Fibroblast of lung (primary cell): ENCODE results near the gene NT5C1A. TPM values are rescaled to one million over a fixed set of nuclear protein-coding genes. Genes with fewer than 3 reads are reported as not detected.

ENCODE experiments used
- DNase-seq, 2 donors: peaks; one replicate each; pipeline versions ENCODE4 v3.0.0 to v3.0.0-alpha.2; 2010; ENCODE audit warnings: low read depth in 2 of 2
- H2AFZ ChIP-seq: 2 replicates; pipeline ENCODE4 v1.5.1; 2012; ENCODE audit warnings: low read length, control low read depth, inconsistent platforms
- H3K27ac ChIP-seq: 2 replicates; pipeline ENCODE4 v1.5.1; 2011; ENCODE audit warnings: low read length, control low read depth; ENCODE audit not compliant: insufficient read depth
- H3K27me3 ChIP-seq: 2 replicates; pipeline ENCODE4 v1.5.1; 2011; ENCODE audit warnings: mild to moderate bottlenecking, low read length; ENCODE audit not compliant: control insufficient read depth, insufficient read depth
- H3K36me3 ChIP-seq: 2 replicates; pipeline ENCODE4 v1.5.1; 2011; ENCODE audit warnings: low read length; ENCODE audit not compliant: control insufficient read depth, insufficient read depth
- H3K4me1 ChIP-seq: 2 replicates; pipeline ENCODE4 v1.5.1; 2011; ENCODE audit warnings: low read length; ENCODE audit not compliant: control insufficient read depth, insufficient read depth; ENCODE audit errors: extremely low read depth
- H3K4me2 ChIP-seq: 2 replicates; pipeline ENCODE4 v1.5.1; 2011; ENCODE audit warnings: low read length, control low read depth; ENCODE audit not compliant: insufficient read depth; ENCODE audit errors: extremely low read depth
- H3K4me3 ChIP-seq, 4 experiments: fragments of 200-600 bp in 1 of 4; sonication (generic) in 1 of 4; replicated peaks in 1 of 4; 2 replicates each; pipeline ENCODE4 v1.5.1; 2011 to 2016; ENCODE audit warnings: low read length in 4 of 4, low read depth in 3 of 4, mild to moderate bottlenecking in 3 of 4, control low read depth in 2 of 4, inconsistent platforms in 1 of 4, mixed read lengths in 1 of 4; ENCODE audit not compliant: insufficient read depth in 1 of 4; ENCODE audit errors: control extremely low read depth in 1 of 4
- H3K79me2 ChIP-seq: 2 replicates; pipeline ENCODE4 v1.5.1; 2012; ENCODE audit warnings: mild to moderate bottlenecking, low read length, inconsistent platforms; ENCODE audit not compliant: control insufficient read depth, insufficient read depth
- H3K9ac ChIP-seq: 2 replicates; pipeline ENCODE4 v1.5.1; 2011; ENCODE audit warnings: mild to moderate bottlenecking, low read length, control low read depth; ENCODE audit not compliant: insufficient read depth
- H3K9me3 ChIP-seq: 2 replicates; pipeline ENCODE4 v1.5.1; 2012; ENCODE audit warnings: low read depth, low read length; ENCODE audit not compliant: control insufficient read depth, insufficient read depth
- H4K20me1 ChIP-seq: 2 replicates; pipeline ENCODE4 v1.5.1; 2011; ENCODE audit warnings: low read length; ENCODE audit not compliant: control insufficient read depth, insufficient read depth; ENCODE audit errors: extremely low read depth
- EZH2 ChIP-seq: IDR thresholded peaks from 2 replicates; pipeline ENCODE4 v1.5.1; 2012; ENCODE audit warnings: low read length, control low read depth, mild to moderate bottlenecking; ENCODE audit errors: missing control alignments
- polyA plus RNA-seq, 2 donors: library from polyadenylated mRNA; depleted of rRNA in 1 of 2; stranded (reverse) in 1 of 2; unstranded in 1 of 2; fragments of >200 nt; gene quantifications; 2 replicates each; pipeline ENCODE4 v1.2.1, GENCODE V29; 2011 to 2012; ENCODE audit warnings: missing spikeins in 1 of 2
- total RNA-seq: library from RNA; depleted of rRNA; stranded (reverse); fragments of >200 nt; gene quantifications from 2 replicates; pipeline ENCODE4 v1.2.1, GENCODE V29; 2014
- TF ChIP-seq, protein P1 (sequence below), 2 donors: IDR thresholded peaks in 1 of 2; conservative IDR thresholded peaks in 1 of 2; 1 replicate in 1 of 2; 2 replicates in 1 of 2; pipeline ENCODE4 v1.5.1; 2011 to 2012; ENCODE audit warnings: low read length in 2 of 2, control low read depth in 1 of 2, inconsistent platforms in 1 of 2, low read depth in 1 of 2, mild to moderate bottlenecking in 1 of 2

NT5C1A gene
- total and polyA plus RNA-seq, 2 donors (not counting 1 experiment from before 2014, with no cell fraction given): not detected

DNA sequence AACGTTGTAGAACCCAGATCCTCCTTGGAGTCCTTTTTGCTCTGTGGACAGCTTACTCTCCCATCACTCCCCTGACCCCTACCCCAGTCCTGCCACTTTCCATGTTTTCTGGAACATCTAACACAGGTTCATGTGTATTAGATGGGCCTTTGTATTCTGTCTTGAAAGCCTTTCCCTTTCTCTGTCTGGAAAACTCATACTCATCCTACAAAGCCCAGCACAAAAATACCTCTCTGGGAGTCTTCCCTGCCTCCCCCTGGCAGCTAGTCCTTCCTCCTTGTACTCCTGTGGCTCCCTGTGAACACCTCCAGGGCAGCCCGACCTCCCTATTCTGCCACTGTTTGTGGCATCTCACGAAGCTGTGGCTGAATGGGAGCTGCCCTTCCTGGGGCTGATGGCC, 24.7 kb downstream of the NT5C1A start:
- TF ChIP-seq EZH2: no peak
- TF ChIP-seq, protein P1, sequence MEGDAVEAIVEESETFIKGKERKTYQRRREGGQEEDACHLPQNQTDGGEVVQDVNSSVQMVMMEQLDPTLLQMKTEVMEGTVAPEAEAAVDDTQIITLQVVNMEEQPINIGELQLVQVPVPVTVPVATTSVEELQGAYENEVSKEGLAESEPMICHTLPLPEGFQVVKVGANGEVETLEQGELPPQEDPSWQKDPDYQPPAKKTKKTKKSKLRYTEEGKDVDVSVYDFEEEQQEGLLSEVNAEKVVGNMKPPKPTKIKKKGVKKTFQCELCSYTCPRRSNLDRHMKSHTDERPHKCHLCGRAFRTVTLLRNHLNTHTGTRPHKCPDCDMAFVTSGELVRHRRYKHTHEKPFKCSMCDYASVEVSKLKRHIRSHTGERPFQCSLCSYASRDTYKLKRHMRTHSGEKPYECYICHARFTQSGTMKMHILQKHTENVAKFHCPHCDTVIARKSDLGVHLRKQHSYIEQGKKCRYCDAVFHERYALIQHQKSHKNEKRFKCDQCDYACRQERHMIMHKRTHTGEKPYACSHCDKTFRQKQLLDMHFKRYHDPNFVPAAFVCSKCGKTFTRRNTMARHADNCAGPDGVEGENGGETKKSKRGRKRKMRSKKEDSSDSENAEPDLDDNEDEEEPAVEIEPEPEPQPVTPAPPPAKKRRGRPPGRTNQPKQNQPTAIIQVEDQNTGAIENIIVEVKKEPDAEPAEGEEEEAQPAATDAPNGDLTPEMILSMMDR (conservative IDR thresholded peaks at IDR 0.05 in 1 of 2, IDR thresholded peaks at IDR 0.05 in 1 of 2; ENCODE audit: low read depth in 1 of 2, low read length in 2 of 2): no peak
- Histone ChIP-seq H4K20me1 (no peaks in the 10 kb centered on the region), H3K4me2 (no peak overlapping the region), H3K79me2 (no peaks in the 10 kb centered on the region), H3K4me1 (peaks cover 7% of the 10 kb centered on the region), H2AFZ (no peak overlapping the region), H3K9me3 (no peaks in the 10 kb centered on the region), H3K36me3 (no peaks in the 10 kb centered on the region), H3K27me3 (peaks cover 2% of the 10 kb centered on the region), H3K27ac (no peak overlapping the region), H3K4me3 (no peak overlapping the region), H3K9ac (no peak overlapping the region)
- DNase-seq: no peak

DNA sequence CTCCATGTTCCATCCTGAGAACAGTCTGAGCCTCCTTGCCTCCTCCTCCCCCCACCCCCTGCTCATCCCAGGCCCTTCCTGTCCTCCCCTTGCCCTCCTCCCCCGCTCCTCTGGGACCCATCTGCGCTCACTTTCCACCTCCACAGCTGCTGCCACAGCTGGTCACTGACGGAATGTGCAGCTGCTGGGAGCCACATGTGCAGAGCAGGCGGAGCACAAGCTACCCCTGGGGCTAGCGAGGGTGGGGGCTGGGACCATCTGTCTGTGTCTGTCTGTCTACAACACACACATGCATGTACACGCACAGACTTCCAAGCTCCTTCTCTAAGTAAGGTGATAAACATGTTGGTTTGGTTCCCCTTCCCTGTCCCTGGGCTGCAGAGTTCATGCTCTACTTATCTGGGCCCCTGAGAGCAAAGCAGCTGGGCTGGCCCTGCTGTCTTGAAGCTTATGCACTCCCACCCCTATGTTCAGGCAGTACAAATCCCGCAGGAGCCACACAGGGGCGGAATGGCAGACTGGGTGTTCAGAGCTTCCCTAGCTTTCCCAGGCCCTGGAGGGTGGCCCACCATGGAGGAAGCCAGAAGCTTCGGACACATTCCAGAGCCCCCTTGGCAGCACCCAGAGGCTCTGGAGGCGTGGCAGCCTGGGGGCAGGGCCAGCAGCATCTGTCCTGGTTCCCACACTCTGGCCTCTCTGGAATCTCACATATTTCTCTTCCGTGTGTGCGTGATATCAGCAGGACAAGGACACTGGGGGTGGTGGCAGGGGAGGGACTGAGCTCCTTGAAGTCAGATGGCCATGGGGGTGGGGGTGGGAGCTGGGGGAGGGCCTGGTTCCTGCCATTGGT, 25.4 kb downstream of the NT5C1A start:
- H4K20me1 ChIP-seq: no peaks in the 10 kb centered on the region
- TF ChIP-seq EZH2: no peak
- TF ChIP-seq, protein P1 (conservative IDR thresholded peaks at IDR 0.05 in 1 of 2, IDR thresholded peaks at IDR 0.05 in 1 of 2; ENCODE audit: low read depth in 1 of 2, low read length in 2 of 2): no peak

DNA sequence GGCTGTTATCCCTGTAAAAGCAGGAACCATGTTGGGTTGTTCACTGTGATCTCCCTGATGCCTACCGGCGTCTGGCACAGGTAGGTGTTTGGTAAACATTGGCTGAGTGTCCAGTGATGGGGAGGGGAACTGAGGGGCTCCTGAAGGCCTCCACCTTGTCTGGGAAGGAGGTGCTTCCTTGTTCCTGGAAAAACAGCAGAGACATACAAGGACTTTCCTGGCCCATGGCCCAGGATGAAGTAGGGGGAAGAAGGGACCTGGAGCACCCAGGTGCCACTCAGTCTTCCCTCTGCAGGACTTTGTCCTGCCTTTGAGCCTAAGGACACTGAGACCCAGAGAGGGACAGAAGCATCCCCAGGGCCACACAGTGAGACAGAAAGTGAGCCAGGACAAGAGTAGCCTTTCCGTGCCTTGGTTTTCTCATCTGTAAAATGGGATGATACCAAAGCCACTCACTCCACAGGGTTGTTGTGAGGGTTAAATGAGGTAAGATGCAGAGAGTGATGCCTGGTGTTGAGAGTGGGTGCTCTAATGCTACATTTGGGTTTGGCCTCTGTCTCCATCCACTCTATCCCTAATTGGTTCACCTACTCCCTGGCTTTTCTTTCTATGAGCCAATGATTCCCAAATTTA, 26.4 kb downstream of the NT5C1A start:
- no peaks in the 10 kb centered on the region for H3K36me3 ChIP-seq
- no peaks in the 10 kb centered on the region for H4K20me1 ChIP-seq
- H3K4me2 ChIP-seq: no peak overlapping the region
- no peak overlapping the region for H3K27ac ChIP-seq
- H3K9me3 ChIP-seq: no peaks in the 10 kb centered on the region
- peaks cover 2% of the 10 kb centered on the region for H3K27me3 ChIP-seq
- no peak overlapping the region for H3K9ac ChIP-seq
- peaks cover 7% of the 10 kb centered on the region for H3K4me1 ChIP-seq
- no peak overlapping the region for H3K4me3 ChIP-seq
- DNase-seq: no peak
- no peak overlapping the region for H2AFZ ChIP-seq
- no peaks in the 10 kb centered on the region for H3K79me2 ChIP-seq
- no peak for TF ChIP-seq EZH2

More for the DNA sequence above, 25.4 kb downstream of the NT5C1A start:
- Histone ChIP-seq H2AFZ (no peak overlapping the region), H3K27ac (no peak overlapping the region), H3K9me3 (no peaks in the 10 kb centered on the region), H3K4me3 (no peak overlapping the region), H3K27me3 (peaks cover 2% of the 10 kb centered on the region), H3K9ac (no peak overlapping the region), H3K4me1 (peaks cover 7% of the 10 kb centered on the region), H3K79me2 (no peaks in the 10 kb centered on the region), H3K4me2 (no peak overlapping the region), H3K36me3 (no peaks in the 10 kb centered on the region)
- peak in 1 of 2 donors; percentile 73 for DNase-seq
